Activated effector memory CD4-positive, alpha-beta T cell treated with Interleukin-2 at 50 U/mL for 16 hours (primary cell): ENCODE data around the gene MAPK11.
A peak's percentile ranks its signal among the peaks of the same experiment; 100 is the strongest.

Experiments
- DNase-seq: peaks from one replicate; pipeline ENCODE4 v3.0.0-alpha.2; 2020

The MAPK11 gene

DNA sequence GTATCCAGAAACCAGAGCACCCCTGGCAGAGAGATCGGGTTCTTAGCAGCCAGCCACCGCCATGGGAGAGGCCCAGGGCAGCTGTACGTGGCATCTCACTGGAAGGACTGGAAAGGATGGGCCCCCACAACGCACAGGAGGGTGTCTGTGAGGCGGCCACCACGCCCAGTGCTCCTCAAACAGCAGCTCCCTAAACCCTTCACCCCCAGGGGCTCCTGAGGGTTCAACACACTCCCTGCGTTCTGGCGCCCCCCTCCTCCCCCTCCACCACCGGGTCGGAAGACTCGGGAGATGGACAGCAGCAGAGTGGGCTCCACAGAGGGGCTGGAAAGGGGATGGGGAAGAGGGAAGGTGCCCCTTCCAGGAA lies 9.8 kb downstream of the MAPK11 start:
- no peak for DNase-seq

DNA sequence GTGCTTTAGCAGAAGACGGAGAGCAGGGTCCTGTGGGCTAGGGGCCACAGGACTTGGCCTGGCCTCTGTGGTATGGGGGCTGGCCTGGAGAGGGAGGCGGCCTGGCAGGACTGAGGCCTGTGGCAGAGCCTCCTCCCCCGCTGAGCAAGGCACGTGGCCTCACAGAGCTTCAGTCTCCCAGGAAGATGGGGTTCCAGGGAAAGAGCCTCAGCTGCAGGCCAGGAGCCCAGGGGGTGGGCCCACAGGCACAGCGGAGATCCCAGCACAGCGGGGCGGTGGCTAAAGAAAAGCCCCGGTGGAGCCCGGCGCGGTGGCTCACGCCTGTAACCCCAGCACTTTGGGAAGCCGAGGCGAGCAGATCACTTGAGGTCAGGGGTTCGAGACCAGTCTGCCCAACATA lies 10.9 kb downstream of the MAPK11 start:
- DNase-seq, result no peak

DNA sequence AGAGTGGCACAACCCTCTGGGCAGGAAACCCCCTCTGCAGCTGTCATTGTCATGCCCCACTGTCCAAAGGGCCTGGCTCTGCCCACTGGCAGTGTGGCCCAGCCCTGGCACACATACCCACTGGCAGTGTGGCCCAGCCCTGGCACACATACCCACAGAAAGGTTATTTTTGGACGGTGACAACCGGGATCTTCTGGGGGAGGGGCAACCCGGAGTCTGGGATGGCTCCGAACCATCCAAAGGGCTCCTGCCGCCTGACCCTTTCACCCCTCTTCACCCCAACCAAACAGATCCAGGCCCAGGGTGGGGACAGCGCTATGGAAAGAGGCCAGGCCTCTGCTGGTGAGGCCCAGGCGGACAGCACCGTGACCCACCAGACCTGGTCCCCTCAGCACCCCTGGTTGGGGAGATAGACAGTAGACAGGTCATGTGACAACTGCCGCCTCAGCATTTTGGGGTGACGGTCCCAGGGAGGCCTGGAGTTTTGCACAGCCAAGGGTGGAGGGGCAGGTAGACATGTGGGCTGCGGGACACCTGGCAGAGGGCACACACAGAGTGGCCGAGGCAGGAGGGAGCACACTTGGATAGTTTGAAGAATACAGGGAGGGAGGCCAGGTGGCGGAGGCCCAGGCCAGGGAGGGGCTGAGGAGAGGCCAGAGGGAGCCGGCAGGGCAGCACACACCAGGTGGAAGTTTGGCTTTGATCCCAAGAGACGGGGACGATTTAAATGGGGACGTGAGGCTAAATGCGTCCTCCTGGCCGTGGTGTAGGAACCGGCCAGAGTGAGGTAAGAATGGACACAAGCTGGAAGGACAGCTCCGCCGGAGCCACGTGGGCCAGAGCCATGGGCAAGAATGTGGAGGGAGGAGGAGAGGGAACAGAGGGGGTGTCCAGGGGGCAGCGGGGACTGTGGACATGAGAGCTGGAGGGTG lies 11.6 kb downstream of the MAPK11 start:
- DNase-seq, result no peak

DNA sequence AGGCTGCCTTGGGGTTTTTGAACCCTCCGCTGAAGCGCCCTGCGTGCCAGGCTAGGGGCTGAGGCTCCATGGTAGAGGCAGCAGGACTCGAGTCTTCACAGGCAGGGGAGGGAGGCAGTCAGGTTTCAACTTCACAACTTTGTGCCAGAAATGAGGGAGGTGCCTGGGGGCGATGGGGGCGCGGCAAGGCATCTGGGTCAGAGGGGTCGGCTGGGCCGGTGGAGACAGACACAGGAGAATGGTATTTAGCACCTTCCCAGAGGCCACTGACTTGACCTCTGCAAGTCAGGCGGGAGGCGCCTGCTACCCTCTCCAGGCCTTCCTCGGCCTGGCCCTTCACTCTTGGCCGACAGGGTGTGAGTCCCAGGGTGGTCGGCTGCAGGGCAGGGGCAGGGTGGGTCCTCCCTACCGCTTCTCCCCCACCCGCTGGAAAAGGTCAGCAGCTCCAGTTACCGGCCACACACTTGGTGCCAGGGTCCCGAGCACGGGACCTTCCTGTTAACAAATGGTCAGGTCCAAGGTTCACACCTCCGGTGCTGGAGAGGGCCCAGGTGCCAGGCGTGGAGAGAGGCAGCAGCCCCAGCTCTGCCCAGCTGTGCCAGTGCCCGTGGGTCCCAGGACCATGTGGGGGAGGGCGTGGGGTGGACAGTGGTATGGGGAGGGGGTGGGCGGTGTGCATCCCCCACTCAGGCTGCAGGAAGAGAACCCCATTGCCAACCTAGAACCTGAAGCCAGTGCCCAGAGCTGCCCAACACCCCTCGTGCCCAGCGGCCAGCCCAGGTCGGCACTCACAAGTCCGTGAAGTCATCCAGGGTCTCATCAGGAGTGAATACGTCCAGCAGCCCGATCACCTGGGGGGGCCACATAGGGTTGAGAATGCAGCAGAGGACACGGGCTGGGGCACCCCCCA lies 12.5 kb downstream of the MAPK11 start:
- no peak for DNase-seq

DNA sequence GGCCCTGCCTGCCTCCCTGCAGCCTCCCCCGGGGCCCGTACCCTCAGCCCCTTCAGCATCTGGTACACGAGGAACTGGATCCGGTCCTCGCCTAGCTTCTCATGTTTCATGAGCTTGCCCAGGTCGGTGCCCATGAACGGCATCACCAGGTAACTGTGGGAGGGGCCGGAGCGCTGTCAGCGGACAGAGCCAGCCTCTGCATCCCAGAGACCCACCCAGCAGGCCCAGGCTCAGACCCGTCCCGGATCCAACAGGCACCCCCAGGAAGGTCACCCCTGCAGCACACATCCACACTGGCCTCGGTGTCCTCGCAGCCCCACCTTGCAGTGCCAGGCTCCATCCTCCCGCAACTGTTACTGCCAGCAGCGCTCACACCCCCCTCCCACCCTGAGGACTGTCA lies 13.1 kb downstream of the MAPK11 start:
- DNase-seq, result no peak

DNA sequence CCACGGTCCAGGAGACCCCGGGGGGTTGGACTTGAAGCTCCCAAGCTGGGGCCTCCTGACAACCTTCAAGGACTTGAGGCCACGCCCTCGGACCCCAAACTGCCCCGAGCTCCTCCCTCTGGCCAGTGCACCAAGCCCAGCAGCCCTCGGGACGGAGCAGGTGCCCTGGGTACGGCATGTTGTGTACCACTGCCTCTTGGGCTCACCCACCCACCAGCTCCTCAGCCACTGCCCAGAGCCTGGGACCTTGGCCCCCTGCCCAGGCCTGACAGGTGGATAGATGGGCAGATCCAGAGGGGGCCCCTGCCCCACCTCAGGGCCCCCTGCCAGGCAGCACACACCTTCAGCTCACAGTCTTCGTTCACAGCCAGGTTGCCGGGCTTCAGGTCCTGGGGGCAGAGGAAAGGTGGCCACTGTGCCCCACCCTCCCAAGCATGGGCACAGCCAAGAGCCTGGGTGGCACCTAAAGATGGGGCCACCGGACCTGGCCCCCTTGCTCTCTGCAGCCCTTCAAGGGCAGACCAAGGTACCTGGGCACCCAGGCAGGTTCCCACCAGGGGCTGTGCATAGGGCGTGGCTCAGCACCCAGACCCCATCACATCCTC lies 13.8 kb downstream of the MAPK11 start:
- DNase-seq, result no peak

DNA sequence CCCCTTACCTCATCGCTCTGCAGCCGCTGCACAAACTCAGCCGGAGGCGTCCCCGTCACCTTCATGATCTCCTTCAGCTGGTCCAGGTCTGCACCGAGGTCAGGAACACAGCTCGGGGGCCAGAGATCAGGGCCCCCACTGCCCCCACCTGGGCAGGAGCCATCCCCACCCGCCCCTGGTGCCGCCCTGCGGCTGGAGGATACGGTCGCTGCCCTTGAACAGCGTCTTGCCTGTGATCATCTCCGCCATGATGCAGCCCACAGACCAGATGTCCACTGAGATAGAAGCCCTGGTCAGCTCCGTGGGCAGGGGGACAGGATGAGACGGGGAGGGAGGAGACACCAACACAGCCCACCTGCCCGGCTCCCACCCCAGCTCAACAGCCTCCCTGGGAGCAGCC lies 14.6 kb downstream of the MAPK11 start:
- DNase-seq, result no peak

DNA sequence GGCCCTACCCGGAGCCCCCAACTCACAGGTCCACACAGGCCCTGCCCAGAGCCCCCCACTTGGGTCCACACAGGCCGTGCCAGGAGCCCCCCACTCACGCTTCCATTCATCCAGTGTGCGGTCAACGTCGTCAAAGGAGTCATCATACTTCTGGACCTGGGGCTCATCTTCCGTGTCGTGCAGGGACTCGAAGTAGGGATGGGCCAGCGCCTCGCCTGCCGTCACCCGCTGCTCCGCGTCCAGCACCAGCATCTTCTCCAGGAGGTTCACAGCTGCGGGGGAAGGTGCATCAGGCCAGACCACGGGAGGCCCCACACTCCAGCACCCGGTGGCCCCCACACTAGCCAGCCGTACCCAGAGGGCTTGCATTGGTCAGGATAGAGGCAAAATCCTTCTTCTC lies 15.1 kb downstream of the MAPK11 start:
- no peak for DNase-seq

DNA sequence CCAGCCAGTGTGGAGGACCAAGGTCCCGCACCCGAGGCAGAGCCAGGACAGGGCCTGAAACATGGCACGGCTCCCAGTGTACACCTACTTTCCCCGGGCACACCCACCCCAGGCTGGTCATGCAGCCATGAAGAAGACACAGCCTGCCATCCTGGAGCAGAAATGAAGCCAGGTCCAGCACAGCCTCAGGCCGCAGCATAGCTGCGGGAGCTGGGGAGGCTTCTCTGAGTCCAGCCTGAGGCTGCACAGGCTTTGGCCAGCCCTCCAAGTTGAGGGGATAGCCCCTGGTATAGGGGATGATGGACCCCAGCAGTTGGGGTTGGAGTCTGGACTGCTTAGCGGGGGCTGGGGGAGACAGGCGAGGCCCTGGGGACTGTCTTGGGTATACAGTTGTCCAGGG lies 16.2 kb downstream of the MAPK11 start:
- no peak for DNase-seq

DNA sequence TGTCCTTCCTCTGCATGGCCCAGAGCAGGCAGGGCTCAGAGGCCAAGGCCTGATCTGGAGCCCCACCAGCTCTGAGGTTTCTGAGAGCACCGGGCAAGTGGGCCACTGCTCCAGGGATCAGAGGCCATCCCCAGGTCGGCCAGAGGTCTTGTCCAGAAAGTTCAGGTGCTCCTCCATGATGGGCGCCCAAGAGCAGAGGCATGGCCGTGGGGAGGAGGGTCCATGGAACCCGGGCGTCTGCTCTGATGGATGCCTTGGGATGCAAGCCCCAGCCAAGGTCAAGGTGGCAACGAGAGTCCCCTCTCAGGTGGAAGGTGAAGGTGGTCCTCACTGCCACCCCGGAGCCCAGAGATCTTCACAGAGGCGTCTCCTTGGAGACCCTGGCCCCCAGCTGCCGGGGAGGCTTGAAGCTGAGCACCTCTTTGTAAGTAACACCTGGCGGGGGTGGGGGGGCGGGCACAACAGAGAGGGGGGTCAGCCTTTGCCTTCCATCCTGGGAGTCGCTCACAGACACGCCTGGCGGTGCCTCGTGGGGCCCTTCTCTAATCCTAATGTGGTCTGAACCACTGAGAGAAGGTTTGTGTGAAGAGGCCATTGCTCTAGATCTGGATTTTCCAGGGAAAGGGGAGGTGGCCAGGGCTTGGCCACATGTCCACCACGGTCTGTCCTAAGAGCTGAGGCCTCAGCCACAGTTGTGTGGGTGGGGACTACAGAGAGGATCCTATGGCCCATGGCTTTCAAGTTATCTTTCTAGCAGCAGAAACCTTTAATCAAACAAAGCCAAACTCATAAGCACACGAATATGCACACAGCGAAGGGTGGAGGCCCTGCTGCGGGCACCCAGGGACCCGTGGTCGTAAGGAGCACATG lies 16.9 kb downstream of the MAPK11 start:
- no peak for DNase-seq

DNA sequence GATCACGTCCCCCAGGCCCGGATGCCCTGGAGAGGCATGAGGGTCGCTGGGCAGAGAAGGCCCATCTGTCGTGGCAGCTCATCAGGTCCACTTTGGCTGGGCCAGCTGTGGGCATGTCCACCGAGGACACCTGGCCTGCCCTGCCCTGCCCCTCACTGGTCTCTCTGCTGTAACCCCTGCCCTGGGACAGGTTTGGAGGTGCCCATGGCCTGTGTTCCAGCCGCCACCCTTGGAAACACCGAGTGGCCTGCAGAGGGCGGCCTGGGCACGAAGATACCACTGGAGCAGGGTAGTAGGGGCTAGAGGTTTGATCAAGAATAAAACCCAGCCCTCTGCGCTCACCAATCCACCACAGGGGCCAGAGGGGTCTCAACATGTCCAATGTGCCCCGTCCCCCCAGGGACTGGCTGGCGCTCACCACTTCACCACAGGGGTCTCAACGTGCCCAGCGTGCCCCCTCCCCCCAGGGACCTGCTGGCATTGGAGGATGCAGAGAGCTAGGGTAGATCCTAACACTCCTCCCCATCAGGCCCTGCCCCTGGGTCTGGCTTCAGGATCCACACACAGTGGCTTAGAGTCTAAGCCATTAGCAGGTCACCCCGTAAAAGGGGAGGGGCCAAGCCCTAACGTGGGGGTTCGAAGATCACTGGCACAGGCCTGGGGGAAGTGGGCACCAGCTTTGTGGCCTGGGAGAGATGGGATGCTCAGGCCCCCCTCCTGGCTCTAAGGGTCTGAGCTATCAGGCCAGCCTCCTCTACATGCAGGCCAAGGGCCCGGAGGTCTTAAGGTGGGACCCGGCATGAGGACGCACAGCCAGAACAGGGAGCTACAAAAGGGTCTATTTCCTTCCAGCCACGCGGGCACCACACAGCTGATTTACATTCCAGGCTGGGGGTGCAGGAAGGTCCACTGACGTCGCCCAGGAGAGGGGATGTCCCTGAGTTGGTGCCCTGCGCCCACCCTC lies 17.8 kb downstream of the MAPK11 start:
- peak; percentile 64 for DNase-seq

DNA sequence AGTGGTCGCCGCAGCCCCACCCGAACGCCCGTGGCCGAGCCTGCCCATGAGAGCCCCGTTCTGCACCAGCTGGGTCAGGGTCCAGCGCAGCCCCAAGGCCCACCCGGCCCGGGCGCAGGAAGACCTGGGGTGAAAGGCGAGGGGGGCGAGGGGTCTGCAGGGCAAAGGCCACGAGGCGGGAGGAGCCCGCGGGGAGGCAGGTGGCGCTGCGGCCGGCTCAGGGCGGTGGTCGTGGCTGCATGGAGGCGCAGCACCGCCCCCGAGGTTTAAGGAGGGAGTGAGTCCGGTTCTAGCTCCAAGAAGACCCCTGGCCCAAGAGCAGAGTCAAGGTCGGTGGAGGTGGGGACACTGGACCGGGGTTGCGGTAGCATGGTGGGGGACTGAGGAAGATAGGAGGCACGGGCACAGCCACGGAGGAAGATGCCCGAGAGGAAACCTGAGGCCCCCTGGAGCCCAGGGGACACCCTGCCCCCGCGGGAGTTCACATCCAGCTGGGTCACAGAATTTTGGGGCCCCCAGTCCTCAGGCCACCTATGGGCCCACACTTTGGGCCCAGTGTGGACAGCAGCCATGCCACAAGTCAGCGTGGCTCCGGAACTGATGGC lies 18.6 kb downstream of the MAPK11 start:
- no peak for DNase-seq

DNA sequence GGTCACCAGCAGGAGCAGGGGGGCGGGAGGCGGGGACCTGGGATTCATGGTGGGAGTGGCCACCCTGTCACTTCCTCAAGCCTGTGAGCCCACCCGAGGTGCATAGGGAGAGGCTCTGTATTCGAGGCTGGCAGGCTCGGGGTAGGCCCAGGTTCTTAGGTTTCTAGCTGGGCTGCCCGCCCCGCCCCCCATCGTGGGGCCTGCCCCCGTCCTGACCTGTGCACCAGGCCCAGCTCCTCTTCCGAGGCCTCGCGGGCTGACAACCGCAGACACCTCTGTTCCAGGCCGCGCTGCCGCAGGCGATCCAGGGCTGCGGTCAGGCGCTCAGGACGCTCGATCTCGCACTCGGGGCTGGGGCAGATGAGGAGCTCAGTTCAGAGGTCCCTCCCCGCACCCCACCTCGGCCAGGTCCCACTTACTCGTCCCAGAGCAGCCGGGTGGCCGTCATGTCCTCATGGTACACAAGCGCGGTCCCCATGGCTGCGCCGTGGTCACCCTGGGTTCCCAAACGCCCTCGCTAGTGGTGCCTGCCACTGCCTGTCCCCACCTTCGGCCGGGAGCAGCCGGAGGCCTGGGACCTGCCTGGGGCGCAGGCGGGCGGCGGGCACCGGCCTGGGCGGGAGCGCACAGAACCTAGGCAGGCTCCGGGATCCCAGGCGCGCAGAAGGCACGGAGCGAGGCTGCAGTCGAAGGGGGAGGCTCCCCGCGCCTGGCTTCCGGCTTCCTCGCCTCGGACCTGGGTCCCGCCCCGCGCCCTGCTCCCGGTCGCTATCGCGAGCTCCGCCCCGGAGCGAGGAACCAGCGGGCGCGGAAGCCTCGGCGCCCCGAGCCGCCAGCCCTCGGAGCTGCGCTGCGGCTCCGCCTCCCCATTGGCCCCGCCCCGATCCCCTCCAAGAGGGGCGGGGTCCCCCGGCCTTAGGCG lies 19.4 kb downstream of the MAPK11 start, which contains the start of gene HDAC10:
Gene HDAC10, minus strand, starts transcription at position 711 of the 922 bp plus-strand sequence. Its CDS starts 233 bp downstream, at position 478.
- peak; percentile 70 for DNase-seq

DNA sequence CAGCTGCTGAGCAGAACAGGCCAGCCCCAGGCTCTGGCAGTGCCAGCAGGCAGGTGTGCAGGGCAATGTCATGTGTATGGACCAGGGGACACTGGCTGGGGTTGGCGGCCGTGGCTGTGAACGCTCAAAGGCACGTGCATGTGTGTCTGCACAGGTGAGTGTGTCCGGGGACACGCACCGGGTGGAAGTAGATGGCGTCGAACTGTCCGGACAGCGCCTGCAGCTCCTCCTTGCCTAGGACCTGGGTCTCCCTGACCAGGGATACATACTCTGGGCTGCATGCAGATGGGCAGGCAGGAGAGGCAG lies 20.0 kb downstream of the MAPK11 start:
- no peak for DNase-seq

DNA sequence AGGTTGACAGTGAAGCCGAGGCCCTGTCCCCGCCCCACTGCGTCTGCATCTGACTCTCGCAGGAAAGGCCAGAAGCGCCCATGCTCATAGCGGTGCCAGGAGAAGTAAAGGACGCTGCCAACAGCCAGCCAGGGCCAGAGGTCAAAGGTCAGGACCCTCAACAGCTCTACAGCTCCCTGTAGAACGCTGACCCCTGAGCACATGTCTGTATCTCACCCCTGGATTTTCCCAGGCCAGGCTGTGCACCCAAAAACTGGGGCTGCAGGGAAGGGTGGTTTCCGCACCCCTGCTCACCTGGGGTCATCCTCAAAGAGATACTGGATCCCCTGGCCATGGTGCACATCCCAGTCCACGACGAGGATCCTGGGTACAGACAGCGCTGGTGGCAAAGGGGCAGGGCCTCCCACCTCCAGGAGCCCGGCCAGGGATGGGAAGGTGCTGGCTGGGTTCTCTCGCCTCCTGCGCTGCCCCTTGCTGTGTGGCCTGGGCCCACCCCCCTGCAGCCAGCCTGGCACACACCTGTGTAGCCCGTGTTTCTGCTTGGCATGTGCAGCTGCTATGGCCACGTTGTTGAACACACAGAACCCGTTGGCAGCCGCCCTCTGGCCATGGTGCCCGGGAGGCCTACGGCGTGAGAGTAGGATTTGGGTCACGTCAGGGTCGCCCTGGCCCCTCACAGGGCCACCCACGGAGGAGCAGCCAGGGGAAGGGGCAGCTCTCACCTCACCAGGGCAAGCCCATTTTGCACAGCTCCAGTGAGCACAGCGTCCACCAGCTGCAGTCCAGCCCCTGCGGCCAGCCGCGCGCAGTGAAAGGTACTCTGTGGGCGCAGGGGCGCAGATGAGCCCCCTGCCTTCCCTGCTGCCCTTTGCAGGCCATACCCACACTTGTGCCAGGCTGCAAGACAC lies 20.6 kb downstream of the MAPK11 start:
- DNase-seq, result no peak

DNA sequence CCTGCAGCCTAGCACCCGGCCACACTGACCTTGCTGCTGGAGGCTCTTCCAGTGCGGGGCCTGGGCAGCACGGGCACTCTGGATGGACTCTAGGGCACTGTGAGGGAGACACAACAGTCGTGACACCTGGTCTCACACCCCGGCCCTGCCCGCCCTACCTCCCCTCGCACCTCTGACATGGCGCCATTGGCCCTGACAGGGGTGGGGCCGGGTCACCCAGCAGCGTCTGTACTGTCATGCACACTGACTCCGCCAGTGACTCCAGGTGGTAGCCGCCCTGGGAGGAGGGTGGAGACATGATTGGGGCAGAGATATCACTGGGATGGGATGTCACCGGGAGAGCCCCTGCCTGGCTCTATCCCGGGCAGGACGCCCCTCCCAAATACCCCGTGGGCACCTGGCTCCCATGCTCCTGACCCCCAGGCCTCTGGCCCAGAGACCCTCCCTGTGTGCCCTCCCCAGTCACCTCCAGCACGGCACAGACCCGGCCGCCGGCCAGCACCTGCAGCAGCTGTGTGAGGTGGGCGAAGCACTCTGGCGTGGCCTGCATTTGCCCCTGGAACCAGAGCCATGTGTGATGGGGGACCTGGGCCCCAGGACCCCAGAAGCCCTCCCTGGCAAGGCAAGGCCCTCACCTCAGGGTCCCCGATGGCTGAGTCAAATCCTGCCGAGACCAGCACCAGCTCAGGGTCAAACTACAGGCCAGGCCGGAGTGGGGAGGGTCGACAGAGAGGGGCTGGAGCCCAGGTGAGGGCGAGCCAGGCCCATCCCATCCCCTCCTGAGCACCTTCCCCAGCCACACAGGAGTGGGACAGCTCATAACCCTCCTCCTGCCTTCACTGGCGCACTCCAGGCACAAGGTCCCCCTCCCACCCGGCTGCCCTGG lies 21.7 kb downstream of the MAPK11 start:
- DNase-seq, result no peak

DNA sequence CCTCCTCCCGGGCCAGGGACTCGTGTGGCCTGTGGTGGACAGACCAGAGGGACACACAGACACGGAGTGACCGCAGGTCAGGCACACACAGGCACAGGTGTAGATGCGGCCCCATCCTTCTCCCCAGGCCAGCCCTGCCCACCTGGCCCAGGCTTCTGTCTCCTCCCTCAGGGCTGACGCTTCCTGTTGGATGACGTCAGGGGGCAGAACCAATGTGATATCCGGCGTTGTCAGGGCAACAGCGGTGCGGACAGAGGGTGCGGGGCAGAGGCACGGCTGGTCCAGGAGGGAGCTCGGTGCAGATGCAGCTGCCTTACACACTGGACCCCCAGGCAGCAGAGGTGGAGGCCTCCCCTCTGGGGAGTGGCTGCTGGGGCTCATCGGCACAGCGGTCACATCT lies 22.4 kb downstream of the MAPK11 start:
- peak; percentile 38 for DNase-seq
